Stomach smooth muscle (tissue), 2 donors: Measurements from ENCODE around the gene LMX1A.

Experiments used
- H3K27ac ChIP-seq: one replicate; pipeline ENCODE4 v1.7.0; 2013; ENCODE audit warnings: mild to moderate bottlenecking, low read length, inconsistent platforms
- H3K27me3 ChIP-seq, 2 donors: one replicate each; pipeline ENCODE4 v1.7.0; 2013; ENCODE audit warnings: low read length in 2 of 2; ENCODE audit not compliant: insufficient read depth in 2 of 2, control insufficient read depth in 1 of 2
- H3K36me3 ChIP-seq, 2 donors: one replicate each; pipeline ENCODE4 v1.7.0; 2013; ENCODE audit warnings: low read length in 2 of 2; ENCODE audit not compliant: control insufficient read depth in 2 of 2, insufficient read depth in 2 of 2
- H3K4me1 ChIP-seq: one replicate; pipeline ENCODE4 v1.7.0; 2013; ENCODE audit warnings: low read length; ENCODE audit not compliant: control insufficient read depth, insufficient read depth
- H3K4me3 ChIP-seq, 2 donors: one replicate each; pipeline ENCODE4 v1.7.0; 2013; ENCODE audit warnings: low read length in 2 of 2
- H3K9ac ChIP-seq, 2 donors: one replicate each; pipeline ENCODE4 v1.7.0; 2013; ENCODE audit warnings: low read length in 2 of 2, mild to moderate bottlenecking in 1 of 2
- H3K9me3 ChIP-seq, 2 donors: one replicate each; pipeline ENCODE4 v1.7.0; 2013; ENCODE audit warnings: low read length in 2 of 2; ENCODE audit not compliant: control insufficient read depth in 2 of 2
- donor health status: healthy.
- donor health status: Pancreatic carcinoma.

Gene LMX1A

GRCh38 chr1:165240492-165240891 is 116.0 kb downstream of the LMX1A start:
- H3K9me3 ChIP-seq = no peaks in the 10 kb centered on the region
- no peak overlapping the region for H3K9ac ChIP-seq
- no peak overlapping the region for H3K27ac ChIP-seq
- H3K27me3 ChIP-seq = peaks cover 2 to 12% of the 10 kb centered on the region in 2 donors
- peaks cover 6% of the 10 kb centered on the region for H3K4me1 ChIP-seq
- no peaks in the 10 kb centered on the region for H3K36me3 ChIP-seq
- no peak overlapping the region for H3K4me3 ChIP-seq

GRCh38 chr1:165239873-165240272 is 116.6 kb downstream of the LMX1A start:
- Histone ChIP-seq H3K27me3 (peaks cover 8 to 16% of the 10 kb centered on the region in 2 donors), H3K4me3 (no peak overlapping the region)

GRCh38 chr1:165235777-165236291 is 120.7 kb downstream of the LMX1A start:
- H3K27me3 ChIP-seq = peaks cover 26 to 27% of the 10 kb centered on the region in 2 donors
- H3K9ac ChIP-seq = peak overlapping the region; percentile 13
- H3K36me3 ChIP-seq = no peaks in the 10 kb centered on the region
- H3K9me3 ChIP-seq = peaks cover 0 to 3% of the 10 kb centered on the region in 2 donors
- H3K4me1 ChIP-seq = peaks cover 6% of the 10 kb centered on the region
- no peak overlapping the region for H3K27ac ChIP-seq
- peak overlapping the region; percentile 44 to 70 for H3K4me3 ChIP-seq

More at GRCh38 chr1:165239873-165240272, 116.6 kb downstream of the LMX1A start:
- Histone ChIP-seq H3K9ac (no peak overlapping the region), H3K9me3 (no peaks in the 10 kb centered on the region), H3K36me3 (no peaks in the 10 kb centered on the region), H3K27ac (no peak overlapping the region), H3K4me1 (peaks cover 6% of the 10 kb centered on the region)

DNA sequence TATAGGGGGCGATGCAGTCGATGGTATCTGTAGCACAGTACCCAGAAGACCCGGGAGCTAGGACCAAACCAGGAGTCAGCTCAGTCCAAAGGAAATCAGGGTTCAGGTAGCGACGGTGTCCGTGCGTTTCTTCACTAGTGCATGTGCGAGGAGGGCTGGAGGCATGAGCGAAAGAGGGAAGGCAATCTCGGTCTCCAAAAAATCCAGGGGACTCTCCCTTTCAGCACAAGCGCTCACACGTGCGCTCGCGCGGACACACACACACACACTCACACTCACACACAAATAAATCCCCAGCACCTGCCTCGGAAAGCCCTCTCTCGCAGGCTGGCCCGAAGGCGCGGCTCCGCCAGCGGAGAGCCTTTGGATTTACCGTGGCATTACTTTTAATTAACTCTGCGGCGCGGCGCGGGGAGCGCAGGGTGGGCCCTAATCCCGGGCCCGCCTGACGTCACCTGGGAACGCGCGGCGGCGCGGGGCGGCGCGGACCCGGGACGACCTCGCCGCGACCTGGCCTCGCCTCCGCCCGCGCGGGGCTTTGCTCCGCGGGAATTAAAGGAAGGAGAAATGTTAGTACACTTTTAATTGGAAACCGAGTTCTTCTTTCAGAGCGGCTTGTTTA is 121.2 kb downstream of the LMX1A start:
- H3K4me3 ChIP-seq = peak overlapping the region; percentile 44 to 70
- no peak overlapping the region for H3K27ac ChIP-seq
- H3K27me3 ChIP-seq = peaks cover 29% of the 10 kb centered on the region in 2 donors
- peaks cover 6% of the 10 kb centered on the region for H3K4me1 ChIP-seq
- peaks cover 0 to 3% of the 10 kb centered on the region in 2 donors for H3K9me3 ChIP-seq
- H3K9ac ChIP-seq = peak overlapping the region; percentile 13
- H3K36me3 ChIP-seq = no peaks in the 10 kb centered on the region

GRCh38 chr1:165234149-165234548 is 122.4 kb downstream of the LMX1A start:
- Histone ChIP-seq H3K27ac (no peak overlapping the region), H3K9me3 (peaks cover 0 to 3% of the 10 kb centered on the region in 2 donors), H3K9ac (no peak overlapping the region), H3K36me3 (no peaks in the 10 kb centered on the region), H3K27me3 (peaks cover 29 to 30% of the 10 kb centered on the region in 2 donors), H3K4me3 (no peak overlapping the region), H3K4me1 (peaks cover 6% of the 10 kb centered on the region)

DNA sequence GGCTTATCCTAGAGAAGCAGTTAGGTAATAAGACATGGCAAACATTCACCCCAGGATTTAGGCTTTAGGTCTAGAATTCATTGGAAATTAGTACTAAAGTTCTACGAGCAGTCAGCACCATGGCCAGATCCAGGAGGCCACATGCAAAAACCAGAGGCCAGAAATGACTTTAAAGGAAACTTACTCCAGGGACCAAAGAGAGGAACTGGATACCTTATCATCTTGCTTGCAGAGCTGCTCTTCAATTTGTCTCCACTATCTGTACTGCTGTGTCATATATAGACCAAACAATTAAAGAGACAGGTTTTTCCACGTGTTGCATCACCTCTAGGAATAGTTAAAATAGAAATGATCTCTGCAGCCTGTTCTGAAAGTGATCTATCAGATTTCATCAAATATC is 127.8 kb downstream of the LMX1A start:
- H3K4me3 ChIP-seq = no peak overlapping the region
- H3K36me3 ChIP-seq = no peaks in the 10 kb centered on the region
- peaks cover 0 to 3% of the 10 kb centered on the region in 2 donors for H3K9me3 ChIP-seq
- H3K9ac ChIP-seq = no peak overlapping the region
- no peak overlapping the region for H3K27ac ChIP-seq
- H3K27me3 ChIP-seq = peaks cover 7 to 22% of the 10 kb centered on the region in 2 donors
- H3K4me1 ChIP-seq = no peaks in the 10 kb centered on the region

DNA sequence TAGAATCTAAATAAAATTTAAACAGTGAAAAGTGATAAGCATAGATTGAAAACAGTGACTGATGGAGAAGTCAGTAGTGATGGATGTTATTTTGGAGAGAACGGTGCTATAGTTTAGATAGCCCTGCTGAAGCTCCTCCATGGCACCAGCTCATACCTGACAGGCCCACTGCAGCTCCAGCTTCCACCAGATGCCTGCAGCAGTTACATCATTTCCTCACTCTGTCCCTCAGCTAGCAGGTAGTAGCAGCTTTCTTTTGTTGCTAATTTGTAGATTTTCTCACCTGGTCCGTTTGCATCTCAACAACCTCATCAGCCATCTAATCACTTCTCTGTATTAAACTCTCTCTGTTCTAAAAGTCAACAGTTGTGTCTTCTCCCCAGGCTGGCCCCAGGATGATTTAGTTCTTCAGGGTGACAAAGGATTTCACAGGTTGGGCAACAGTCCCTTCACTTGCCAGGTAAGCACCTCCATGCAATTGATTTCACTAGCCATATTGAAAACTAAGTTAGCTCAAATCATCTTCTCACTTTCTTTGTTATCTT is 128.3 kb downstream of the LMX1A start:
- Histone ChIP-seq H3K9ac (no peak overlapping the region), H3K4me1 (no peaks in the 10 kb centered on the region), H3K4me3 (no peak overlapping the region), H3K27ac (no peak overlapping the region), H3K36me3 (no peaks in the 10 kb centered on the region), H3K9me3 (peaks cover 0 to 3% of the 10 kb centered on the region in 2 donors), H3K27me3 (peaks cover 3 to 17% of the 10 kb centered on the region in 2 donors)

GRCh38 chr1:165226326-165226725 is 130.2 kb downstream of the LMX1A start:
- peaks cover 3 to 10% of the 10 kb centered on the region in 2 donors for H3K27me3 ChIP-seq
- H3K4me3 ChIP-seq = no peak overlapping the region
- H3K9ac ChIP-seq = no peak overlapping the region
- H3K36me3 ChIP-seq = no peaks in the 10 kb centered on the region
- no peaks in the 10 kb centered on the region for H3K9me3 ChIP-seq
- H3K27ac ChIP-seq = no peak overlapping the region
- H3K4me1 ChIP-seq = no peaks in the 10 kb centered on the region

DNA sequence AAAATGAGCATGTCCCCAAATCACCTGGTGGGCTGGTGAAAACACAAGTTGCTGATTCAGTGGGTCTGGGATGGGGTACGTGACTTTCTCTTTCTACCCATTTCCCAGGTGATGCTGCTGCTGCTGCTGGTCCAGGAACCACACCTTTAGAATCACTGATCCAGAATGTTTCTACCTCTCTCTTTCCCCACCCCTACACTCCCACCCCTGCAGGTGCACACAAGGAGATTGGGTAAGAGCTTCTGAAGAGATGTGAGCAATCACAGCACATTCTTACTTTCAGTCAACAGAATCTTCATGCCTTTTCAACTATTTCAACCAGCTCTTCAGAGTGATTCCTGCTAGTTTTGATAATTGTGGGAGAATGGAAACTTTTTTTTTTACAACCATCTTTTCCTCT is 130.9 kb downstream of the LMX1A start:
- Histone ChIP-seq H3K9ac (no peak overlapping the region), H3K27ac (no peak overlapping the region), H3K27me3 (peaks cover 3 to 10% of the 10 kb centered on the region in 2 donors), H3K4me3 (no peak overlapping the region), H3K9me3 (no peaks in the 10 kb centered on the region), H3K36me3 (no peaks in the 10 kb centered on the region), H3K4me1 (no peaks in the 10 kb centered on the region)

DNA sequence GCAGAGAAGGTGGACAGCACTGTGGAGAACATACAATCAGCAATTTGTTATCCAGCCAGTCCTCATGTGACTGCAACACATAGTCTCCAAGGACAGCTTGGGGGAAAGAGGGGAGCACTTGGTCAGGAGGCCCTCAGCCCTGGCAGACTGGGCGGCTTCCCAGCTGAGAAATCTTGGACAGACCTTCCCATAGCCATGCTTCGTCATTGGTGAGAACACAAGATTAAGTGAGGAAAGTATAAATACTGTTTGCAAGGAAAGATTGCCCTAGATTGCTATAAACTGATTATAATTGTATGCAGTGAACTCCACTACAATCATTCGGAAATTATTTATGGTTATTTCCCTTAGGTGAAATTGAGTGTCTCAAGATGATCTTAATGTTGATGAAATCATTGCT is 131.5 kb downstream of the LMX1A start:
- H3K4me3 ChIP-seq = no peak overlapping the region
- no peak overlapping the region for H3K27ac ChIP-seq
- no peak overlapping the region for H3K9ac ChIP-seq
- no peaks in the 10 kb centered on the region for H3K4me1 ChIP-seq
- H3K36me3 ChIP-seq = no peaks in the 10 kb centered on the region
- H3K27me3 ChIP-seq = peaks cover 0 to 8% of the 10 kb centered on the region in 2 donors
- H3K9me3 ChIP-seq = no peaks in the 10 kb centered on the region

DNA sequence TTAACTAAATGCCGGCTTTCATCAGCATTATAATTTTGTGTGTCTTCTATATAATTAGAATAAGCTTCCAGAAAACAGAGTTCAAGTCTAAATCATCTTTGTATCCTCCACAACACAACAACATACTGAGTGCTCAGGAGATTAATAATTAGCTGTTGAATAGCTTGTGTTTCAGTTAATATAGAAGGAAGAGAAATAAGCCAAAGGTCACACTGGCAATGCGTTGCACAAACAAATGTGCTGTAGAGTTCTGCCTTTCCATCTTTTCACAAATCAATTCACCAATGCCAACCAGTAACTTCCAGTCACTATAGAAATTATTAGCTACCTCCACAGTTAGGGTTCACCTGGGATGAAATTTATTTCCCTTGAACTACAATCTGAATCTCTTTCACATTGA is 132.0 kb downstream of the LMX1A start:
- Histone ChIP-seq H3K4me3 (no peak overlapping the region), H3K27me3 (peaks cover 0 to 8% of the 10 kb centered on the region in 2 donors), H3K9me3 (no peaks in the 10 kb centered on the region), H3K36me3 (no peaks in the 10 kb centered on the region), H3K9ac (no peak overlapping the region), H3K4me1 (no peaks in the 10 kb centered on the region), H3K27ac (no peak overlapping the region)
